Activated CD4-positive, alpha-beta T cell treated with anti-CD3 and anti-CD28 coated beads, Interleukin-2, amount 50 U/mL, for 4 hours (primary cell): ENCODE measurements around the gene CADM1.

Experiments used
- DNase-seq, 2 experiments: peaks; one replicate each; pipeline ENCODE4 v3.0.0-alpha.2; 2020

Gene CADM1

GRCh38 chr11:115269191-115269950, 234.8 kb downstream of the CADM1 start:
- no peak for DNase-seq

- DNase-seq, result no peak
Observed at GRCh38 chr11:115267871-115268270, 236.3 kb downstream of the CADM1 start.

GRCh38 chr11:115267238-115267781, 236.9 kb downstream of the CADM1 start:
- no peak for DNase-seq

- no peak for DNase-seq
Observed at GRCh38 chr11:115266066-115266639, 238.1 kb downstream of the CADM1 start.

- DNase-seq, result no peak
Observed at GRCh38 chr11:115263799-115264656, 240.2 kb downstream of the CADM1 start.

- no peak for DNase-seq
Observed at GRCh38 chr11:115258216-115258615, 246.0 kb downstream of the CADM1 start.

- no peak for DNase-seq
Observed at GRCh38 chr11:115257678-115258077, 246.5 kb downstream of the CADM1 start.

- DNase-seq, result no peak
Observed at GRCh38 chr11:115257270-115257669, 246.9 kb downstream of the CADM1 start.

GRCh38 chr11:115256397-115257197, 247.6 kb downstream of the CADM1 start:
- DNase-seq, result no peak

- no peak for DNase-seq
Observed at GRCh38 chr11:115255006-115255762, 249.0 kb downstream of the CADM1 start.

- no peak for DNase-seq
Observed at GRCh38 chr11:115251126-115251525, 253.1 kb downstream of the CADM1 start.

- DNase-seq, result no peak
Observed at GRCh38 chr11:115249061-115249578, 255.1 kb downstream of the CADM1 start.

GRCh38 chr11:115247953-115248352, 256.3 kb downstream of the CADM1 start:
- no peak for DNase-seq

GRCh38 chr11:115247361-115247760, 256.9 kb downstream of the CADM1 start:
- DNase-seq, result no peak

- DNase-seq, result no peak
Observed at GRCh38 chr11:115244758-115245157, 259.5 kb downstream of the CADM1 start.

- DNase-seq, result no peak
Observed at GRCh38 chr11:115244296-115244695, 259.9 kb downstream of the CADM1 start.

- DNase-seq, result no peak
Observed at GRCh38 chr11:115242982-115243381, 261.2 kb downstream of the CADM1 start.

- DNase-seq, result no peak
Observed at GRCh38 chr11:115241899-115242298, 262.3 kb downstream of the CADM1 start.

- no peak for DNase-seq
Observed at GRCh38 chr11:115238791-115239190, 265.4 kb downstream of the CADM1 start.

GRCh38 chr11:115238086-115238485, 266.1 kb downstream of the CADM1 start:
- DNase-seq, result no peak

GRCh38 chr11:115237578-115237977, 266.6 kb downstream of the CADM1 start:
- DNase-seq, result no peak

- DNase-seq, result no peak
Observed at GRCh38 chr11:115234794-115235193, 269.4 kb downstream of the CADM1 start.
